RWPE2 (cell line): ENCODE results near the gene RTKN.
"Not testable (repeated sequence)": the region's sequence is repeated elsewhere in the genome, so short reads cannot be mapped to it uniquely, and the experiment has no call there.

Source experiments
- ATAC-seq: fragments of 200-7000 bp; cut with Tn5 transposase; 3 replicates; pipeline ENCODE4 v1.9.1; 2021; ENCODE audit warnings: low read depth
- DNase-seq: peaks from one replicate; pipeline ENCODE4 v3.0.0-alpha.2; 2020; ENCODE audit warnings: low spot score
- H3K27ac ChIP-seq: fragments of 450-650 bp; 2 replicates; pipeline ENCODE4 v1.5.1; 2017; ENCODE audit warnings: mild to moderate bottlenecking; ENCODE audit not compliant: poor library complexity, severe bottlenecking
- H3K27me3 ChIP-seq: fragments of 250-450 bp; sonication (Bioruptor Pico); 2 replicates; pipeline ENCODE4 v1.5.1; 2021; ENCODE audit warnings: mild to moderate bottlenecking, moderate library complexity; ENCODE audit not compliant: insufficient read depth, poor library complexity, severe bottlenecking
- H3K36me3 ChIP-seq: fragments of 250-450 bp; sonication (Bioruptor Pico); 2 replicates; pipeline ENCODE4 v1.5.1; 2020; ENCODE audit warnings: low read depth, mild to moderate bottlenecking, moderate library complexity
- H3K4me1 ChIP-seq: fragments of 250-450 bp; sonication (Bioruptor Pico); 2 replicates; pipeline ENCODE4 v1.5.1; 2021; ENCODE audit warnings: mild to moderate bottlenecking, moderate library complexity; ENCODE audit not compliant: insufficient read depth, poor library complexity, severe bottlenecking
- H3K4me3 ChIP-seq: fragments of 250-450 bp; sonication (Bioruptor Pico); 2 replicates; pipeline ENCODE4 v1.5.1; 2021; ENCODE audit warnings: mild to moderate bottlenecking, moderate library complexity; ENCODE audit not compliant: severe bottlenecking
- H3K9me3 ChIP-seq: fragments of 250-450 bp; sonication (Bioruptor Pico); 2 replicates; pipeline ENCODE4 v1.5.1; 2021; ENCODE audit warnings: mild to moderate bottlenecking, moderate library complexity; ENCODE audit not compliant: severe bottlenecking
- TF ChIP-seq, protein P1 (sequence below): fragments of 450-650 bp; IDR thresholded peaks from one replicate; pipeline ENCODE4 v1.5.1; 2017; ENCODE audit warnings: mild to moderate bottlenecking, moderate library complexity; ENCODE audit not compliant: poor library complexity, severe bottlenecking

The RTKN gene

GRCh38 chr2:74474481-74474880 is 32.7 kb upstream of the RTKN start:
- ATAC-seq = no peak
- H3K9me3 ChIP-seq = no peaks in the 10 kb centered on the region
- TF ChIP-seq, protein P1, sequence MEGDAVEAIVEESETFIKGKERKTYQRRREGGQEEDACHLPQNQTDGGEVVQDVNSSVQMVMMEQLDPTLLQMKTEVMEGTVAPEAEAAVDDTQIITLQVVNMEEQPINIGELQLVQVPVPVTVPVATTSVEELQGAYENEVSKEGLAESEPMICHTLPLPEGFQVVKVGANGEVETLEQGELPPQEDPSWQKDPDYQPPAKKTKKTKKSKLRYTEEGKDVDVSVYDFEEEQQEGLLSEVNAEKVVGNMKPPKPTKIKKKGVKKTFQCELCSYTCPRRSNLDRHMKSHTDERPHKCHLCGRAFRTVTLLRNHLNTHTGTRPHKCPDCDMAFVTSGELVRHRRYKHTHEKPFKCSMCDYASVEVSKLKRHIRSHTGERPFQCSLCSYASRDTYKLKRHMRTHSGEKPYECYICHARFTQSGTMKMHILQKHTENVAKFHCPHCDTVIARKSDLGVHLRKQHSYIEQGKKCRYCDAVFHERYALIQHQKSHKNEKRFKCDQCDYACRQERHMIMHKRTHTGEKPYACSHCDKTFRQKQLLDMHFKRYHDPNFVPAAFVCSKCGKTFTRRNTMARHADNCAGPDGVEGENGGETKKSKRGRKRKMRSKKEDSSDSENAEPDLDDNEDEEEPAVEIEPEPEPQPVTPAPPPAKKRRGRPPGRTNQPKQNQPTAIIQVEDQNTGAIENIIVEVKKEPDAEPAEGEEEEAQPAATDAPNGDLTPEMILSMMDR = no peak

GRCh38 chr2:74472945-74473258 is 31.2 kb upstream of the RTKN start:
- TF ChIP-seq, protein P1 = no peak
- Histone ChIP-seq H3K27ac (peak overlapping the region; percentile 90), H3K9me3 (no peaks in the 10 kb centered on the region), H3K27me3 (no peaks in the 10 kb centered on the region), H3K4me3 (peak overlapping the region; percentile 42), H3K4me1 (peaks cover 3% of the 10 kb centered on the region), H3K36me3 (peaks cover 25% of the 10 kb centered on the region)
- DNase-seq (no peak), ATAC-seq (no peak; the same call in 1 of the 3 replicates)

More at GRCh38 chr2:74474481-74474880, 32.7 kb upstream of the RTKN start:
- Histone ChIP-seq H3K27ac (no peak overlapping the region), H3K4me3 (no peak overlapping the region), H3K4me1 (peaks cover 3% of the 10 kb centered on the region), H3K27me3 (no peaks in the 10 kb centered on the region), H3K36me3 (peaks cover 31% of the 10 kb centered on the region)
- no peak for DNase-seq

GRCh38 chr2:74472086-74472944 is 30.6 kb upstream of the RTKN start, which contains the start of gene MRPL53:
MRPL53 (minus strand) TSS chr2:74472680; CDS start chr2:74472660, 20 bp downstream.
- Histone ChIP-seq H3K9me3 (no peaks in the 10 kb centered on the region), H3K27me3 (no peaks in the 10 kb centered on the region), H3K4me1 (peaks cover 3% of the 10 kb centered on the region), H3K27ac (peak within 1 kb of the TSS; percentile 90), H3K4me3 (peak within 1 kb of the TSS; percentile 42), H3K36me3 (peaks cover 21% of the 10 kb centered on the region)
- DNase-seq (peak; percentile 93), ATAC-seq (peak; percentile 87)
- TF ChIP-seq, protein P1 = no peak

GRCh38 chr2:74471332-74472065 is 29.8 kb upstream of the RTKN start:
- Histone ChIP-seq H3K27me3 (no peaks in the 10 kb centered on the region), H3K4me1 (peaks cover 3% of the 10 kb centered on the region), H3K27ac (peak overlapping the region; percentile 90), H3K36me3 (peaks cover 18% of the 10 kb centered on the region), H3K4me3 (peak overlapping the region; percentile 42), H3K9me3 (no peaks in the 10 kb centered on the region)
- TF ChIP-seq, protein P1 = no peak
- ATAC-seq (no peak), DNase-seq (no peak)

- Histone ChIP-seq H3K36me3 (peaks cover 12% of the 10 kb centered on the region; the same call in 1 of the 2 replicates), H3K27ac (peak overlapping the region; percentile 90)
- ATAC-seq, H3K27me3 ChIP-seq, H3K9me3 ChIP-seq, DNase-seq, H3K4me3 ChIP-seq, H3K4me1 ChIP-seq: not testable (repeated sequence)
These were observed 29.0 kb upstream of the RTKN start for GRCh38 chr2:74470742-74471141.
